Neural cell (in vitro differentiated cells): ENCODE measurements around the gene ZSWIM8. TPM values are rescaled to one million over a fixed set of nuclear protein-coding genes. Genes with fewer than 3 reads are reported as not detected.

ENCODE experiments used
- H2AFZ ChIP-seq: fragments of 200-600, 300-800 bp; sonication (generic), shearing (Covaris generic); 2 replicates; pipeline ENCODE4 v1.6.0; 2014; ENCODE audit warnings: low read depth, mild to moderate bottlenecking, antibody characterized with exemption, low read length, moderate library complexity
- H3F3A ChIP-seq: fragments of 200-600 bp; shearing (Covaris generic); 2 replicates; pipeline ENCODE4 v1.6.1; 2016; ENCODE audit warnings: mild to moderate bottlenecking, moderate library complexity, mixed read lengths, antibody characterized with exemption, low read length; ENCODE audit not compliant: insufficient read depth, poor library complexity, severe bottlenecking
- H3K27ac ChIP-seq: fragments of 200-600, 300-800 bp; sonication (generic), shearing (Covaris generic); 2 replicates; pipeline ENCODE4 v1.5.1; 2014; ENCODE audit warnings: mild to moderate bottlenecking, low read length, moderate library complexity
- H3K27me3 ChIP-seq: fragments of 300-800, 200-600 bp; sonication (generic), shearing (Covaris generic); 2 replicates; pipeline ENCODE4 v1.6.0; 2014; ENCODE audit warnings: mild to moderate bottlenecking, low read depth, low read length, moderate library complexity; ENCODE audit not compliant: insufficient read depth
- H3K36me3 ChIP-seq: fragments of 300-800, 200-600 bp; sonication (generic), shearing (Covaris generic); 2 replicates; pipeline ENCODE4 v1.5.1; 2014; ENCODE audit warnings: mild to moderate bottlenecking, antibody characterized with exemption, low read length, moderate library complexity; ENCODE audit not compliant: insufficient read depth
- H3K4me2 ChIP-seq: fragments of 300-800, 200-600 bp; sonication (generic), shearing (Covaris generic); 2 replicates; pipeline ENCODE4 v1.6.0; 2014; ENCODE audit warnings: mild to moderate bottlenecking, low read length
- H3K4me3 ChIP-seq: fragments of 300-800, 200-600 bp; sonication (generic), shearing (Covaris generic); 2 replicates; pipeline ENCODE4 v1.5.1; 2014; ENCODE audit warnings: mild to moderate bottlenecking, low read length, moderate library complexity
- H3K79me2 ChIP-seq: fragments of 200-600 bp; shearing (Covaris generic); replicated peaks from 2 replicates; pipeline ENCODE4 v1.6.0; 2014; ENCODE audit warnings: mild to moderate bottlenecking, low read length, moderate library complexity; ENCODE audit not compliant: insufficient read depth
- H3K9ac ChIP-seq: fragments of 300-800, 200-600 bp; sonication (generic), shearing (Covaris generic); 2 replicates; pipeline ENCODE4 v1.6.1; 2016; ENCODE audit warnings: mild to moderate bottlenecking, low read length, mixed read lengths
- H3K9me2 ChIP-seq: fragments of 200-600 bp; shearing (Covaris generic); 2 replicates; pipeline ENCODE4 v1.6.1; 2016; ENCODE audit warnings: mild to moderate bottlenecking, low read length, mixed read lengths; ENCODE audit not compliant: insufficient read depth
- H3K9me3 ChIP-seq: fragments of 200-600, 300-800 bp; sonication (generic), shearing (Covaris generic); 2 replicates; pipeline ENCODE4 v1.6.1; 2016; ENCODE audit warnings: mild to moderate bottlenecking, mixed run types, low read length, moderate library complexity, mixed read lengths
- H4K20me1 ChIP-seq: fragments of 200-600 bp; shearing (Covaris generic); 2 replicates; pipeline ENCODE4 v1.6.1; 2016; ENCODE audit warnings: mild to moderate bottlenecking, mixed run types; ENCODE audit not compliant: insufficient read depth
- EP300 ChIP-seq: fragments of 450-650 bp; conservative IDR thresholded peaks from 2 replicates; pipeline ENCODE4 v1.6.1; 2014; ENCODE audit warnings: antibody characterized with exemption, mild to moderate bottlenecking, moderate library complexity; ENCODE audit not compliant: poor library complexity, severe bottlenecking
- EZH2 ChIP-seq: fragments of 200-600, 300-800 bp; shearing (Covaris generic), sonication (generic); IDR thresholded peaks from 2 replicates; pipeline ENCODE4 v1.6.1; 2014; ENCODE audit warnings: antibody characterized with exemption, low read length, borderline replicate concordance, mild to moderate bottlenecking; ENCODE audit not compliant: insufficient read depth, poor library complexity, severe bottlenecking
- MXI1 ChIP-seq: fragments of 450-650 bp; conservative IDR thresholded peaks from 2 replicates; pipeline ENCODE4 v1.6.1; 2014; ENCODE audit warnings: antibody characterized with exemption, mild to moderate bottlenecking; ENCODE audit not compliant: poor library complexity, severe bottlenecking
- POLR2AphosphoS5 ChIP-seq: IDR thresholded peaks from 2 replicates; pipeline ENCODE4 v1.6.1; 2012
- RAD21 ChIP-seq: fragments of 450-650 bp; conservative IDR thresholded peaks from 2 replicates; pipeline ENCODE4 v1.6.1; 2014; ENCODE audit warnings: antibody characterized with exemption, mild to moderate bottlenecking, moderate library complexity
- SMC3 ChIP-seq: fragments of 450-650 bp; conservative IDR thresholded peaks from 2 replicates; pipeline ENCODE4 v1.6.1; 2014; ENCODE audit warnings: antibody characterized with exemption, mild to moderate bottlenecking, moderate library complexity; ENCODE audit not compliant: poor library complexity
- TAF1 ChIP-seq: IDR thresholded peaks from 2 replicates; pipeline ENCODE4 v1.6.1; 2012; ENCODE audit warnings: low read depth
- polyA plus RNA-seq: library from polyadenylated mRNA; depleted of rRNA; stranded (reverse); fragments of >200 nt; gene quantifications from 2 replicates; pipeline ENCODE4 v1.2.3, GENCODE V29; 2014
- TF ChIP-seq, protein P1 (sequence below): fragments of 450-650 bp; IDR thresholded peaks from 2 replicates; pipeline ENCODE4 v1.5.1; 2014; ENCODE audit warnings: antibody characterized with exemption, mild to moderate bottlenecking, moderate library complexity; ENCODE audit not compliant: poor library complexity, severe bottlenecking
- TF ChIP-seq, protein P2 (sequence below): IDR thresholded peaks from 2 replicates; pipeline ENCODE4 v1.6.1; 2012; ENCODE audit warnings: borderline replicate concordance

ZSWIM8 gene
- polyA plus RNA-seq, 1 donor from 2014 or later = 69.1 TPM

DNA sequence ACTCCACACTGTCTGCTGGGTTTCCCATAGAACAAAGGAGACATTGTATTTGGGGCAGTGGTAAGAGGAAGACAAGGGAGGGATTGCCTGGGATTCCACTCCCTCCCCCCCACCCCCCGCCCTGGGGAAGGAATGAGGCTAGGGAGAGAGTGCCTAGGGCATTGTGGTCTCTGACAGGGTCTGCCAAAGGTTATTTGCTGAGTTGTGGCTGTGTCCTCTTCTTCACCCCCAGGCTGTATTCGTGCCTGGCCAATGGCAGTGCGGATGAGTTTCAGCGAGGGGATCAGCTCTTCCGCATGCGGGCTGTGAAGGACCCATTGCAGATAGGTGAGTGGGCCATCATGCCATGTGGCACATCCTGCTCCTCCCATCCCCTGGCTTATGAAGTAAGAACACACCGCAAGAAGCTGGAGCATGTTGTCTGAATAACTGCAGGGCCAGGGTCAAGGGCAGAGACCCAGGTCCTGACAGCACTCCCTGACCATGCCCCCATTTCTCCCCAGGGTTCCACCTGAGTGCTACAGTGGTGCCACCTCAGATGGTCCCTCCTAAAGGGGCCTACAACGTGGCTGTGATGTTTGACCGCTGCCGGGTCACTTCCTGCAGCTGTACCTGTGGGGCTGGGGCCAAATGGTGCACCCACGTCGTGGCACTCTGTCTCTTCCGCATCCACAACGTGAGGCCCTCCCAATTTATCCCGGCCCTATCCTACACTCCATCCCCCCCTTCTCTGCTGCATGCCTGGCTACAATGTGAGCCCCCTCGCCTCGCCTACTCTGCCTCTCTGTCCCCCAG, 3.7 kb downstream of the ZSWIM8 start:
- TF ChIP-seq MXI1 = no peak
- TF ChIP-seq RAD21 = no peak
- no peak for TF ChIP-seq POLR2AphosphoS5
- TF ChIP-seq, protein P1, sequence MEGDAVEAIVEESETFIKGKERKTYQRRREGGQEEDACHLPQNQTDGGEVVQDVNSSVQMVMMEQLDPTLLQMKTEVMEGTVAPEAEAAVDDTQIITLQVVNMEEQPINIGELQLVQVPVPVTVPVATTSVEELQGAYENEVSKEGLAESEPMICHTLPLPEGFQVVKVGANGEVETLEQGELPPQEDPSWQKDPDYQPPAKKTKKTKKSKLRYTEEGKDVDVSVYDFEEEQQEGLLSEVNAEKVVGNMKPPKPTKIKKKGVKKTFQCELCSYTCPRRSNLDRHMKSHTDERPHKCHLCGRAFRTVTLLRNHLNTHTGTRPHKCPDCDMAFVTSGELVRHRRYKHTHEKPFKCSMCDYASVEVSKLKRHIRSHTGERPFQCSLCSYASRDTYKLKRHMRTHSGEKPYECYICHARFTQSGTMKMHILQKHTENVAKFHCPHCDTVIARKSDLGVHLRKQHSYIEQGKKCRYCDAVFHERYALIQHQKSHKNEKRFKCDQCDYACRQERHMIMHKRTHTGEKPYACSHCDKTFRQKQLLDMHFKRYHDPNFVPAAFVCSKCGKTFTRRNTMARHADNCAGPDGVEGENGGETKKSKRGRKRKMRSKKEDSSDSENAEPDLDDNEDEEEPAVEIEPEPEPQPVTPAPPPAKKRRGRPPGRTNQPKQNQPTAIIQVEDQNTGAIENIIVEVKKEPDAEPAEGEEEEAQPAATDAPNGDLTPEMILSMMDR = no peak
- TF ChIP-seq EZH2 = no peak
- TF ChIP-seq TAF1 = no peak
- no peak for TF ChIP-seq SMC3
- TF ChIP-seq, protein P2, sequence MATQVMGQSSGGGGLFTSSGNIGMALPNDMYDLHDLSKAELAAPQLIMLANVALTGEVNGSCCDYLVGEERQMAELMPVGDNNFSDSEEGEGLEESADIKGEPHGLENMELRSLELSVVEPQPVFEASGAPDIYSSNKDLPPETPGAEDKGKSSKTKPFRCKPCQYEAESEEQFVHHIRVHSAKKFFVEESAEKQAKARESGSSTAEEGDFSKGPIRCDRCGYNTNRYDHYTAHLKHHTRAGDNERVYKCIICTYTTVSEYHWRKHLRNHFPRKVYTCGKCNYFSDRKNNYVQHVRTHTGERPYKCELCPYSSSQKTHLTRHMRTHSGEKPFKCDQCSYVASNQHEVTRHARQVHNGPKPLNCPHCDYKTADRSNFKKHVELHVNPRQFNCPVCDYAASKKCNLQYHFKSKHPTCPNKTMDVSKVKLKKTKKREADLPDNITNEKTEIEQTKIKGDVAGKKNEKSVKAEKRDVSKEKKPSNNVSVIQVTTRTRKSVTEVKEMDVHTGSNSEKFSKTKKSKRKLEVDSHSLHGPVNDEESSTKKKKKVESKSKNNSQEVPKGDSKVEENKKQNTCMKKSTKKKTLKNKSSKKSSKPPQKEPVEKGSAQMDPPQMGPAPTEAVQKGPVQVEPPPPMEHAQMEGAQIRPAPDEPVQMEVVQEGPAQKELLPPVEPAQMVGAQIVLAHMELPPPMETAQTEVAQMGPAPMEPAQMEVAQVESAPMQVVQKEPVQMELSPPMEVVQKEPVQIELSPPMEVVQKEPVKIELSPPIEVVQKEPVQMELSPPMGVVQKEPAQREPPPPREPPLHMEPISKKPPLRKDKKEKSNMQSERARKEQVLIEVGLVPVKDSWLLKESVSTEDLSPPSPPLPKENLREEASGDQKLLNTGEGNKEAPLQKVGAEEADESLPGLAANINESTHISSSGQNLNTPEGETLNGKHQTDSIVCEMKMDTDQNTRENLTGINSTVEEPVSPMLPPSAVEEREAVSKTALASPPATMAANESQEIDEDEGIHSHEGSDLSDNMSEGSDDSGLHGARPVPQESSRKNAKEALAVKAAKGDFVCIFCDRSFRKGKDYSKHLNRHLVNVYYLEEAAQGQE = no peak
- no peak for TF ChIP-seq EP300
- Histone ChIP-seq H2AFZ (no peak overlapping the region), H3K4me3 (no peak overlapping the region), H3K27me3 (no peaks in the 10 kb centered on the region), H3K79me2 (peaks cover 29% of the 10 kb centered on the region), H3K36me3 (no peaks in the 10 kb centered on the region), H3K4me2 (no peak overlapping the region), H3K9me2 (no peaks in the 10 kb centered on the region), H3K9me3 (no peaks in the 10 kb centered on the region), H3F3A (no peaks in the 10 kb centered on the region), H4K20me1 (peaks cover 3% of the 10 kb centered on the region), H3K9ac (no peak overlapping the region), H3K27ac (no peak overlapping the region)

DNA sequence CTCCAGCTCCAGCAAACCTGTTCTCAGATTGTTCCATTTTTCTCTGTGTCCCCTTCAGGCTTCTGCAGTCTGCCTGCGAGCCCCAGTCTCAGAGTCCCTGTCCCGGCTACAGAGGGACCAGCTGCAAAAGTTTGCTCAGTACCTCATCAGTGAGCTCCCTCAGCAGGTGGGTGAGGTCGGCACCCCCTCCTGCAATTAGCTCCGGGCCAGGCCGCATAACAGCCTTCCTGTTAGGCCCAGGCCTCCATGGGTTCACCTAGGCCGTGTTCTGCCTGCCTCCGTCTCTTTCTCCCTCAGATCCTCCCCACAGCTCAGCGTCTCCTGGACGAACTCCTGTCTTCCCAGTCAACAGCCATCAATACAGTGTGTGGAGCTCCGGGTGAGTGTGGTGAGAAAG, 4.3 kb downstream of the ZSWIM8 start:
- Histone ChIP-seq H3K79me2 (peaks cover 26% of the 10 kb centered on the region), H3K9ac (no peak overlapping the region), H3K9me3 (no peaks in the 10 kb centered on the region), H3K27me3 (no peaks in the 10 kb centered on the region), H3K27ac (no peak overlapping the region), H4K20me1 (peaks cover 3% of the 10 kb centered on the region), H3K4me3 (no peak overlapping the region), H3K9me2 (no peaks in the 10 kb centered on the region), H3K36me3 (no peaks in the 10 kb centered on the region), H2AFZ (no peak overlapping the region), H3K4me2 (no peak overlapping the region), H3F3A (no peaks in the 10 kb centered on the region)
- TF ChIP-seq EZH2 = no peak
- no peak for TF ChIP-seq SMC3
- no peak for TF ChIP-seq EP300
- TF ChIP-seq, protein P2 = no peak
- no peak for TF ChIP-seq TAF1
- TF ChIP-seq POLR2AphosphoS5 = no peak
- TF ChIP-seq RAD21 = no peak
- TF ChIP-seq, protein P1 = no peak
- no peak for TF ChIP-seq MXI1
